ENCODE measurements around the gene DIPK2B.

The DIPK2B gene

GRCh38 chrX:45191383-45191782, 9.3 kb downstream of the DIPK2B start:
- Histone ChIP-seq H3K36me3 (ENCODE audit: insufficient read depth, low read length) (no peaks in the 10 kb centered on the region), H3K27ac (ENCODE audit: low read length) (no peak overlapping the region), H3K4me3 (ENCODE audit: low read depth in 1 of 2, low read length in 2 of 2) (no peak overlapping the region), H3K79me2 (ENCODE audit: insufficient read depth, low read length) (no peaks in the 10 kb centered on the region), H3K9ac (ENCODE audit: low read depth, low read length) (no peak overlapping the region), H3K27me3 (ENCODE audit: insufficient read depth, low read length, poor library complexity) (no peaks in the 10 kb centered on the region), H3K9me3 (ENCODE audit: insufficient read depth, low read length, severe bottlenecking) (no peaks in the 10 kb centered on the region), H2AFZ (ENCODE audit: low read depth, low read length) (no peak overlapping the region), H4K20me1 (ENCODE audit: insufficient read depth, low read length) (no peaks in the 10 kb centered on the region), H3K4me1 (ENCODE audit: insufficient read depth, low read length) (peaks cover 14% of the 10 kb centered on the region; the same call in 1 of the 2 replicates), H3K4me2 (ENCODE audit: insufficient read depth, low read length) (no peak overlapping the region)
- TF ChIP-seq CTCF (IDR thresholded peaks at IDR 0.05; ENCODE audit: borderline replicate concordance, extremely low read depth, low read length, poor library complexity, severe bottlenecking) (no peak), EZH2 (IDR thresholded peaks at IDR 0.05; ENCODE audit: borderline replicate concordance, low read depth, low read length, severe bottlenecking) (no peak)
- ATAC-seq (ENCODE audit: insufficient read depth, low read depth) (no peak), DNase-seq (no peak)

GRCh38 chrX:45187731-45188130, 12.9 kb downstream of the DIPK2B start:
- no peak for DNase-seq
- peak overlapping the region; percentile 84 for H2AFZ ChIP-seq (ENCODE audit: low read depth, low read length)
- TF ChIP-seq EZH2 (IDR thresholded peaks at IDR 0.05; ENCODE audit: borderline replicate concordance, low read depth, low read length, severe bottlenecking) (no peak), CTCF (IDR thresholded peaks at IDR 0.05; ENCODE audit: borderline replicate concordance, extremely low read depth, low read length, poor library complexity, severe bottlenecking) (no peak)

GRCh38 chrX:45186643-45187026, 14.0 kb downstream of the DIPK2B start:
- Histone ChIP-seq H4K20me1 (ENCODE audit: insufficient read depth, low read length) (no peaks in the 10 kb centered on the region), H3K36me3 (ENCODE audit: insufficient read depth, low read length) (no peaks in the 10 kb centered on the region), H2AFZ (ENCODE audit: low read depth, low read length) (peak overlapping the region; percentile 84), H3K9ac (ENCODE audit: low read depth, low read length) (peak overlapping the region; percentile 43; the same call in 1 of the 2 replicates), H3K9me3 (ENCODE audit: insufficient read depth, low read length, severe bottlenecking) (no peaks in the 10 kb centered on the region), H3K4me2 (ENCODE audit: insufficient read depth, low read length) (peak overlapping the region; percentile 90), H3K79me2 (ENCODE audit: insufficient read depth, low read length) (no peaks in the 10 kb centered on the region), H3K27me3 (ENCODE audit: insufficient read depth, low read length, poor library complexity) (no peaks in the 10 kb centered on the region), H3K4me3 (ENCODE audit: low read depth in 1 of 2, low read length in 2 of 2) (peak overlapping the region in 1 of 2 experiments; percentile 62; a peak in 2 of 4 replicates), H3K4me1 (ENCODE audit: insufficient read depth, low read length) (peaks cover 19% of the 10 kb centered on the region; the same call in 1 of the 2 replicates), H3K27ac (ENCODE audit: low read length) (no peak overlapping the region)
- ATAC-seq (ENCODE audit: insufficient read depth, low read depth) (peak; percentile 41), DNase-seq (no peak)
- TF ChIP-seq EZH2 (IDR thresholded peaks at IDR 0.05; ENCODE audit: borderline replicate concordance, low read depth, low read length, severe bottlenecking) (no peak), CTCF (IDR thresholded peaks at IDR 0.05; ENCODE audit: borderline replicate concordance, extremely low read depth, low read length, poor library complexity, severe bottlenecking) (no peak)

More at GRCh38 chrX:45187731-45188130, 12.9 kb downstream of the DIPK2B start:
- peaks cover 19% of the 10 kb centered on the region; the same call in 1 of the 2 replicates for H3K4me1 ChIP-seq (ENCODE audit: insufficient read depth, low read length)
- H3K27ac ChIP-seq (ENCODE audit: low read length) = no peak overlapping the region
- peak overlapping the region in 1 of 2 experiments; percentile 62; a peak in 1 of 4 replicates for H3K4me3 ChIP-seq (ENCODE audit: low read depth in 1 of 2, low read length in 2 of 2)
- H3K9ac ChIP-seq (ENCODE audit: low read depth, low read length) = no peak overlapping the region
- no peaks in the 10 kb centered on the region for H3K27me3 ChIP-seq (ENCODE audit: insufficient read depth, low read length, poor library complexity)
- H3K9me3 ChIP-seq (ENCODE audit: insufficient read depth, low read length, severe bottlenecking) = no peaks in the 10 kb centered on the region
- H3K79me2 ChIP-seq (ENCODE audit: insufficient read depth, low read length) = no peaks in the 10 kb centered on the region
- no peaks in the 10 kb centered on the region for H3K36me3 ChIP-seq (ENCODE audit: insufficient read depth, low read length)
- ATAC-seq (ENCODE audit: insufficient read depth, low read depth) = no peak
- H4K20me1 ChIP-seq (ENCODE audit: insufficient read depth, low read length) = no peaks in the 10 kb centered on the region
- H3K4me2 ChIP-seq (ENCODE audit: insufficient read depth, low read length) = peak overlapping the region; percentile 90

Measured in DND-41 (cell line).